HCT116 (cell line): Measurements from ENCODE around the gene OBP2B.

ENCODE experiments used
- CEBPB ChIP-seq: IDR thresholded peaks from 2 replicates; pipeline ENCODE4 v1.6.1; 2012; ENCODE audit warnings: low read depth
- EZH2 ChIP-seq: fragments of 200-600 bp; sonication (generic); IDR thresholded peaks from 2 replicates; pipeline ENCODE4 v1.6.1; 2017; ENCODE audit warnings: antibody characterized with exemption, mixed run types
- EZH2phosphoT487 ChIP-seq: fragments of 200-600 bp; IDR thresholded peaks from 2 replicates; pipeline ENCODE4 v1.6.1; 2018; ENCODE audit warnings: antibody characterized with exemption, borderline replicate concordance
- JUND ChIP-seq: IDR thresholded peaks from 2 replicates; pipeline ENCODE4 v1.6.1; 2012
- POLR2A ChIP-seq: IDR thresholded peaks from 2 replicates; pipeline ENCODE4 v1.7.0; 2011; ENCODE audit warnings: borderline replicate concordance; ENCODE audit not compliant: insufficient read depth, insufficient read length; ENCODE audit errors: extremely low read depth
- POLR2AphosphoS5 ChIP-seq: IDR thresholded peaks from 2 replicates; pipeline ENCODE4 v1.6.1; 2011; ENCODE audit warnings: mild to moderate bottlenecking, low read depth, low read length, moderate library complexity
- RAD21 ChIP-seq: IDR thresholded peaks from 2 replicates; pipeline ENCODE4 v1.6.1; 2012; ENCODE audit warnings: low read depth, mild to moderate bottlenecking
- REST ChIP-seq: IDR thresholded peaks from 2 replicates; pipeline ENCODE4 v1.6.1; 2012; ENCODE audit warnings: low read depth
- SP1 ChIP-seq: IDR thresholded peaks from 2 replicates; pipeline ENCODE4 v1.6.1; 2012; ENCODE audit warnings: low read depth
- TCF7L2 ChIP-seq: IDR thresholded peaks from 2 replicates; pipeline ENCODE4 v1.7.0; 2011; ENCODE audit warnings: borderline replicate concordance, inconsistent platforms; ENCODE audit not compliant: insufficient read depth, insufficient read length; ENCODE audit errors: extremely low read depth
- YY1 ChIP-seq: IDR thresholded peaks from 2 replicates; pipeline ENCODE4 v1.6.1; 2011; ENCODE audit warnings: low read length, low read depth, moderate library complexity, mild to moderate bottlenecking; ENCODE audit not compliant: insufficient replicate concordance; ENCODE audit errors: extremely low read depth
- TF ChIP-seq, protein P1 (sequence below): IDR thresholded peaks from 2 replicates; pipeline ENCODE4 v1.6.1; 2012
- TF ChIP-seq, protein P2 (sequence below), 3 experiments: fragments of 200-600 bp in 1 of 3; sonication (generic) in 1 of 3; IDR thresholded peaks in 2 of 3; conservative IDR thresholded peaks in 1 of 3; 2 replicates each; pipeline ENCODE4 v1.5.1; 2012 to 2017; ENCODE audit warnings: low read depth in 2 of 3, low read length in 2 of 3, antibody characterized with exemption in 1 of 3, borderline replicate concordance in 1 of 3, control low read depth in 1 of 3, mild to moderate bottlenecking in 1 of 3, mixed read lengths in 1 of 3, mixed run types in 1 of 3, moderate library complexity in 1 of 3; ENCODE audit not compliant: insufficient read depth in 1 of 3
- TF ChIP-seq, protein P3 (sequence below): IDR thresholded peaks from 2 replicates; pipeline ENCODE4 v1.6.1; 2012

DNA sequence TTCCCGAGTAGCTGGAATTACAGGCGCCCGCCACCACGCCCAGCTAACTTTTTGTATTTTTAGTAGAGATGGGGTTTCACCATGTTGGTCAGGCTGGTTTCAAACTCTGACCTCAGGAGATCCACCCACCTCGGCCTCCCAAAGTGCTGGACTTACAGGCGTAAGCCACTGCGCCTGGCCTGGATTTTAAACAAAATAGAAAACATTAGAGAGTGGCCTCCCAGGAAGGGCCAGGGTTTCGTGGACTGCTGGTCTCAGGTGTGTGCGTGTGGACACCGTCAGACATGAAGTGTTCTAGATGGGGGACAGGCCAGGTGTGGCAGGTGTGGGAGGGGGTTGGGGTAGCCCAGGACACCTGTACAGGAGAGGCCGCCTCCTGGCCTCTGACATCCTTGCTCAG lies 38.3 kb downstream of the OBP2B start:
- TF ChIP-seq CEBPB = no peak
- no peak for TF ChIP-seq EZH2
- TF ChIP-seq, protein P1, sequence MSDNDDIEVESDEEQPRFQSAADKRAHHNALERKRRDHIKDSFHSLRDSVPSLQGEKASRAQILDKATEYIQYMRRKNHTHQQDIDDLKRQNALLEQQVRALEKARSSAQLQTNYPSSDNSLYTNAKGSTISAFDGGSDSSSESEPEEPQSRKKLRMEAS = no peak
- TF ChIP-seq POLR2AphosphoS5 = no peak
- TF ChIP-seq, protein P2, sequence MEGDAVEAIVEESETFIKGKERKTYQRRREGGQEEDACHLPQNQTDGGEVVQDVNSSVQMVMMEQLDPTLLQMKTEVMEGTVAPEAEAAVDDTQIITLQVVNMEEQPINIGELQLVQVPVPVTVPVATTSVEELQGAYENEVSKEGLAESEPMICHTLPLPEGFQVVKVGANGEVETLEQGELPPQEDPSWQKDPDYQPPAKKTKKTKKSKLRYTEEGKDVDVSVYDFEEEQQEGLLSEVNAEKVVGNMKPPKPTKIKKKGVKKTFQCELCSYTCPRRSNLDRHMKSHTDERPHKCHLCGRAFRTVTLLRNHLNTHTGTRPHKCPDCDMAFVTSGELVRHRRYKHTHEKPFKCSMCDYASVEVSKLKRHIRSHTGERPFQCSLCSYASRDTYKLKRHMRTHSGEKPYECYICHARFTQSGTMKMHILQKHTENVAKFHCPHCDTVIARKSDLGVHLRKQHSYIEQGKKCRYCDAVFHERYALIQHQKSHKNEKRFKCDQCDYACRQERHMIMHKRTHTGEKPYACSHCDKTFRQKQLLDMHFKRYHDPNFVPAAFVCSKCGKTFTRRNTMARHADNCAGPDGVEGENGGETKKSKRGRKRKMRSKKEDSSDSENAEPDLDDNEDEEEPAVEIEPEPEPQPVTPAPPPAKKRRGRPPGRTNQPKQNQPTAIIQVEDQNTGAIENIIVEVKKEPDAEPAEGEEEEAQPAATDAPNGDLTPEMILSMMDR (IDR thresholded peaks at IDR 0.05 in 2 of 3, conservative IDR thresholded peaks at IDR 0.05 in 1 of 3; ENCODE audit: borderline replicate concordance in 1 of 3, insufficient read depth in 1 of 3, low read depth in 2 of 3, low read length in 2 of 3) = no peak
- no peak for TF ChIP-seq SP1
- TF ChIP-seq REST = no peak
- TF ChIP-seq POLR2A = no peak
- no peak for TF ChIP-seq EZH2phosphoT487
- TF ChIP-seq, protein P3, sequence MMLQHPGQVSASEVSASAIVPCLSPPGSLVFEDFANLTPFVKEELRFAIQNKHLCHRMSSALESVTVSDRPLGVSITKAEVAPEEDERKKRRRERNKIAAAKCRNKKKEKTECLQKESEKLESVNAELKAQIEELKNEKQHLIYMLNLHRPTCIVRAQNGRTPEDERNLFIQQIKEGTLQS = no peak
- TF ChIP-seq JUND = no peak
- no peak for TF ChIP-seq YY1
- TF ChIP-seq TCF7L2 = no peak
- TF ChIP-seq RAD21 = no peak
